NCI-H2107 treated with DMSO at 0.1 percent for 48 hours (cell line): Measurements from ENCODE around the gene ZDHHC1.
A peak's percentile ranks its signal among the peaks of the same experiment; 100 is the strongest.

ENCODE experiments used
- DNase-seq: peaks from one replicate; lab custom pipeline; 2025; ENCODE audit not compliant: unreplicated experiment; lab: John Stamatoyannopoulos, UW

The ZDHHC1 gene

GRCh38 chr16:67447508-67448076 is 31.3 kb upstream of the ZDHHC1 start:
- DNase-seq, result no peak

GRCh38 chr16:67446968-67447507 is 30.8 kb upstream of the ZDHHC1 start:
- DNase-seq, result no peak

- DNase-seq, result no peak
Measured at GRCh38 chr16:67445913-67446907, 29.9 kb upstream of the ZDHHC1 start.

- no peak for DNase-seq
Measured at GRCh38 chr16:67445441-67445912, 29.2 kb upstream of the ZDHHC1 start.

- DNase-seq, result no peak
Measured at GRCh38 chr16:67445126-67445426, 28.8 kb upstream of the ZDHHC1 start.

GRCh38 chr16:67444259-67445125 is 28.2 kb upstream of the ZDHHC1 start:
- DNase-seq, result no peak

GRCh38 chr16:67443265-67443664 is 27.0 kb upstream of the ZDHHC1 start:
- DNase-seq, result no peak

GRCh38 chr16:67442581-67443255 is 26.4 kb upstream of the ZDHHC1 start:
- DNase-seq, result no peak

GRCh38 chr16:67441907-67442306 is 25.6 kb upstream of the ZDHHC1 start:
- no peak for DNase-seq

- DNase-seq, result peak; percentile 97
Measured at GRCh38 chr16:67441271-67441753, 25.0 kb upstream of the ZDHHC1 start.

GRCh38 chr16:67438824-67439393 is 22.6 kb upstream of the ZDHHC1 start:
- no peak for DNase-seq

- DNase-seq, result no peak
Measured at GRCh38 chr16:67438098-67438791, 22.0 kb upstream of the ZDHHC1 start.

GRCh38 chr16:67437513-67437912 is 21.2 kb upstream of the ZDHHC1 start:
- DNase-seq, result no peak

- DNase-seq, result no peak
Measured at GRCh38 chr16:67436640-67437193, 20.4 kb upstream of the ZDHHC1 start.

GRCh38 chr16:67435758-67436164 is 19.5 kb upstream of the ZDHHC1 start:
- DNase-seq, result no peak

GRCh38 chr16:67433131-67433719 is 16.9 kb upstream of the ZDHHC1 start:
- no peak for DNase-seq

GRCh38 chr16:67432506-67432890 is 16.2 kb upstream of the ZDHHC1 start:
- DNase-seq, result no peak

- no peak for DNase-seq
Measured at GRCh38 chr16:67431775-67432505, 15.7 kb upstream of the ZDHHC1 start.
